Progenitor cell of endocrine pancreas (in vitro differentiated cells): ENCODE data around the gene PTPRZ1. TPM values are rescaled to one million over a fixed set of nuclear protein-coding genes. Genes with fewer than 3 reads are reported as not detected.

Source experiments
- DNase-seq: peaks from one replicate; pipeline ENCODE4 v3.0.0; 2021; ENCODE audit warnings: low spot score; ENCODE audit not compliant: unreplicated experiment
- H3K27ac Mint-ChIP-seq: 2 replicates; pipeline ENCODE4 v1.8.0; 2021; ENCODE audit warnings: mild to moderate bottlenecking, moderate library complexity, mixed read lengths
- H3K27me3 Mint-ChIP-seq: 2 replicates; pipeline ENCODE4 v1.8.0; 2021; ENCODE audit warnings: mixed read lengths
- H3K36me3 Mint-ChIP-seq: 2 replicates; pipeline ENCODE4 v1.8.0; 2022; ENCODE audit warnings: mixed read lengths; ENCODE audit not compliant: insufficient read depth
- H3K4me1 Mint-ChIP-seq: 2 replicates; pipeline ENCODE4 v1.8.0; 2021; ENCODE audit warnings: low read depth, mixed read lengths
- H3K4me3 Mint-ChIP-seq: 2 replicates; pipeline ENCODE4 v1.8.0; 2021; ENCODE audit warnings: low read depth, mild to moderate bottlenecking, moderate library complexity, mixed read lengths
- H3K9me3 Mint-ChIP-seq: 2 replicates; pipeline ENCODE4 v1.8.0; 2021; ENCODE audit warnings: low read depth, mixed read lengths
- total RNA-seq: library from RNA; stranded (reverse); gene quantifications from 2 replicates; pipeline ENCODE4 v1.2.1, GENCODE V29; 2021
- TF ChIP-seq, protein P1 (sequence below): fragments of 200-600 bp; sonication (generic); IDR thresholded peaks from one replicate; pipeline ENCODE4 v1.5.0; 2021; ENCODE audit warnings: antibody characterized with exemption, mild to moderate bottlenecking; ENCODE audit not compliant: unreplicated experiment

The PTPRZ1 gene
- total RNA-seq, 1 donor from 2014 or later, result 0.74 TPM

DNA sequence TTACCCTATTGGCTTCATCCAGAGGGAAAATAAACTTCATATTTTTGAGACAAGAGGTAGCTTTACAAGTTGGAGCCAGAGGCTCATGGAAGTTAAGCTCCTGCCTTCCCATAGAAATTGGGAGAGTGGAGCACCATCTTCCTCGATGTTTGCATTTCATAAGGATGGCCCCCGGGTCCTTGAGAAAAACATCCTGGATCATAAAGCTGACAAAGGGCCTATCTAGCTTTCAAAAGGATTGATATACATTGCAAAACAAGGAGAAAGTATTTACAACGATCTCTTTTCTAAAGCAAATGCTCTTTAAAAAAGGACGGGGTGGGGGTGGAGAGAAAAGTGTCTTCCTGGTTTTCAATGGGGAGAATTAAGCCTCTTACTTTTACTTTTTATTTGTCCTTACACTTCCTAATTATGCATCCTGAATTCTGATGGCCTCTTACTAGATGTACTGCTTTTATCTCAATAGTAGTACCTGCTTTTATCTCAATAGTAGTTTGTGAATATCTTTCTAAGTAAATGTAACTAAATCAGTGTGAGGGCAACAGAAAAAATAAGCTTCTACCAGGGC is 65.6 kb downstream of the PTPRZ1 start:
- peaks cover 13% of the 10 kb centered on the region for H3K4me1 Mint-ChIP-seq
- no peak for DNase-seq
- H3K9me3 Mint-ChIP-seq, result no peaks in the 10 kb centered on the region
- peaks cover 3% of the 10 kb centered on the region for H3K27me3 Mint-ChIP-seq
- no peaks in the 10 kb centered on the region for H3K36me3 Mint-ChIP-seq
- no peak overlapping the region for H3K27ac Mint-ChIP-seq
- no peak overlapping the region for H3K4me3 Mint-ChIP-seq
- TF ChIP-seq, protein P1, sequence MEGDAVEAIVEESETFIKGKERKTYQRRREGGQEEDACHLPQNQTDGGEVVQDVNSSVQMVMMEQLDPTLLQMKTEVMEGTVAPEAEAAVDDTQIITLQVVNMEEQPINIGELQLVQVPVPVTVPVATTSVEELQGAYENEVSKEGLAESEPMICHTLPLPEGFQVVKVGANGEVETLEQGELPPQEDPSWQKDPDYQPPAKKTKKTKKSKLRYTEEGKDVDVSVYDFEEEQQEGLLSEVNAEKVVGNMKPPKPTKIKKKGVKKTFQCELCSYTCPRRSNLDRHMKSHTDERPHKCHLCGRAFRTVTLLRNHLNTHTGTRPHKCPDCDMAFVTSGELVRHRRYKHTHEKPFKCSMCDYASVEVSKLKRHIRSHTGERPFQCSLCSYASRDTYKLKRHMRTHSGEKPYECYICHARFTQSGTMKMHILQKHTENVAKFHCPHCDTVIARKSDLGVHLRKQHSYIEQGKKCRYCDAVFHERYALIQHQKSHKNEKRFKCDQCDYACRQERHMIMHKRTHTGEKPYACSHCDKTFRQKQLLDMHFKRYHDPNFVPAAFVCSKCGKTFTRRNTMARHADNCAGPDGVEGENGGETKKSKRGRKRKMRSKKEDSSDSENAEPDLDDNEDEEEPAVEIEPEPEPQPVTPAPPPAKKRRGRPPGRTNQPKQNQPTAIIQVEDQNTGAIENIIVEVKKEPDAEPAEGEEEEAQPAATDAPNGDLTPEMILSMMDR, result no peak

DNA sequence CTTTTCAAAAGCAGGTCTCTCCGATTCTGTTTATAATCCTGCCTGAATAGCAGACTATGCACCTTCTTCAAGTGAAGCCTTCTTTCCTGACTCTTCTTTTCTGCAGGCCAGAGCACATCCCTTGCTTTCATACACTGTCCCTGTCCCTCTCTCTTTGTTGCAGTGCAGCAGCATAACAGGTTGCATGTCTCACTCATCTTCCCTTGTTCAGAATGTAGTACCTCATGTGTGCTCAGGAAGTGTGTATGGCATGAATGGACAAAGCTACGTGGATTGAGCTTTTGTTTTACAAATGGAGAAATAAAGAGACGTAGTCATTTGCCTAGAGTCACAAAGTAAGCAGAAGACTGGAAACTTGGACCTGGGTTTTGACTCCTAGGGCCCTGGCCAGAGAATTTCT is 68.0 kb downstream of the PTPRZ1 start:
- Mint-ChIP-seq H3K27me3 (peaks cover 3% of the 10 kb centered on the region), H3K27ac (no peak overlapping the region), H3K4me1 (peaks cover 13% of the 10 kb centered on the region), H3K36me3 (no peaks in the 10 kb centered on the region), H3K9me3 (no peaks in the 10 kb centered on the region), H3K4me3 (no peak overlapping the region)
- TF ChIP-seq, protein P1, result no peak
- DNase-seq, result no peak

DNA sequence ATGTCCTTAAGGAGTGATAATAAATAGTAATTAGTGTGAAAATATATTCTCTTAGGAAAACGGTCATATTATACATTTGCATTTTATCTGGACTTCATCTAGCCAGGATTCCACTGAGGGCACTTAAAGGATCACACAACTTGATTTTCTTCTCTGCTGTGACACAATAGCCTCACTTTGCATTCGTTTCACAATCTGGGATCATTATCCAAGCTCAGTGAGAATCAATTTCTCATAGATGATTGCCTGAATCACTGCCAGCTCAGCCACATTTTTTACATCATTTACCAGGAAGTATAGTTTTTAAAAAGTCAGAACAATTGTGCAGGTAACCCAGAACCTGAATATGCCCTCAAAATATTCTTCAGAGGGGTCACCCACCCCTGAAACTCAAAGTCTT is 68.9 kb downstream of the PTPRZ1 start:
- TF ChIP-seq, protein P1, result no peak
- H3K27ac Mint-ChIP-seq, result no peak overlapping the region

DNA sequence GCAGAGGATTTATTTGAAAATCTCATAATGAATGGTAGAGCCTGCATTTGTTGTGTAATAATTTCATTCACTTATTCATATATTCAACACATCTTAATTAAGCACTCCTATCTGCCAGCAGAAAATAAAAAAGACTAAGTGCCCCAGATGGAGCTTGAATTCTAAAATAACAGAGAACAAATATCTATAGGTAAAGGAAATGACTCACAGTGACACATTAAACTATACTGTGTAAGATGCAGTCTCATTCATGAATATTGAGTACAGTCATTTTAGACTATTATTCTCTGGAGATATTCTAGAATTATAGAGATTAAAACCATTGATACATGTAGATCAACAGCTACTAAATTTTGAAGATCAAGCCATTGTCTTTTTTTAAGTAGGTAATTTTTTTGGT is 72.1 kb downstream of the PTPRZ1 start:
- Mint-ChIP-seq H3K4me1 (peaks cover 3% of the 10 kb centered on the region), H3K9me3 (no peaks in the 10 kb centered on the region), H3K4me3 (no peak overlapping the region), H3K27me3 (no peaks in the 10 kb centered on the region), H3K36me3 (no peaks in the 10 kb centered on the region), H3K27ac (no peak overlapping the region)
- TF ChIP-seq, protein P1, result no peak
- no peak for DNase-seq

More for the DNA sequence above, 68.9 kb downstream of the PTPRZ1 start:
- H3K27me3 Mint-ChIP-seq, result peaks cover 3% of the 10 kb centered on the region
- no peaks in the 10 kb centered on the region for H3K36me3 Mint-ChIP-seq
- H3K4me3 Mint-ChIP-seq, result no peak overlapping the region
- H3K4me1 Mint-ChIP-seq, result peaks cover 8% of the 10 kb centered on the region
- no peak for DNase-seq
- H3K9me3 Mint-ChIP-seq, result no peaks in the 10 kb centered on the region

DNA sequence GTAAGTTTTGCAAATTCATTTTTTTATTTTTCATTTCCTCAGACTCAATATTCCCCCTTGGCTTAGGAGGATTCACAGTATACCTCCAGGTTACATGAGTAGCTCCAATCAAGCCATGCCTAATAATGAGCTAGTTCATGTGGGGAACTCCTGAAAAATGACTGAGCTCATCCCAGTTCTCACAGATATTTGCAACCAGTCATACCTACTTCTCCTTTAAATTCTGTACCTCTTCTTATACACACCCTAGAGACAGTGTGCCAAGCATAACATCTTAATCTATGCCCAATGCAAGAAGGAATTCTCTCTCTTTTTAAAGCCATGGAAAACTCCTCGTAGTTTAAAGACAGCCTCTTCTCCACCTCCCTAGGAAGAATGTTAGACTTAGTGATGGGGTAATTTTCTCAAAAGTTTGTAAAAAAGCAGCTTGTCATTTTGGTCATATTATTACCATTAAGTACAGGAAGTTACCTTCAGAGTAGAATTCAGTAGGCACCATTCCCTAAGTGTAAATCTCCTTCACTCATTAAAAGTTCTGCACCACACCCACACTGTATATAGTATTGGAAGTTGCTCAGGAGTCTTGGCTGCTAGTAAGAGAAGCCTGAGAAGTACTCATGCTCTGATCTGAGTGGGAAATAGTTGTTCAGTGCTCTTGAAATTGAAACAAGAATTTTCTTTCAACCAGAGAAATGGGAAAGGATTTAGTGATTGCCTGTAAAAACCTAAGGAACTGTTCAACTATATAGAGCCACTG is 72.7 kb downstream of the PTPRZ1 start:
- TF ChIP-seq, protein P1, result no peak
- H3K27ac Mint-ChIP-seq, result no peak overlapping the region
- H3K36me3 Mint-ChIP-seq, result no peaks in the 10 kb centered on the region
- H3K9me3 Mint-ChIP-seq, result no peaks in the 10 kb centered on the region
- H3K4me1 Mint-ChIP-seq, result peaks cover 3% of the 10 kb centered on the region
- DNase-seq, result no peak
- H3K27me3 Mint-ChIP-seq, result no peaks in the 10 kb centered on the region
- H3K4me3 Mint-ChIP-seq, result no peak overlapping the region
